IMR-90 (cell line): ENCODE results near the gene BMPER. TPM values are rescaled to one million over a fixed set of nuclear protein-coding genes. Genes with fewer than 3 reads are reported as not detected.

Source experiments
- ATAC-seq: fragments of 200-7000 bp; cut with Tn5 transposase; 2 replicates; pipeline ENCODE4 v1.9.1; 2020; ENCODE audit warnings: low read depth, mild to moderate bottlenecking, moderate library complexity
- BruUV-seq: library from RNA; stranded (reverse); fragments of 400-500 nt; replicated peaks from 2 replicates; lab custom pipeline; 2021; lab: Mats Ljungman, UMichigan
- CTCF ChIA-PET: fragments of 300-600 bp; formaldehyde crosslinking; extraction: SDS; loops from one replicate; lab custom pipeline; 2021; ENCODE audit warnings: antibody characterized with exemption; lab: Yijun Ruan, JAX
- POLR2A ChIA-PET: fragments of 300-600 bp; sonication (Branson Sonifier 250); formaldehyde crosslinking; loops from one replicate; lab custom pipeline; 2022; ENCODE audit warnings: antibody characterized with exemption; ENCODE audit not compliant: unreplicated experiment; lab: Charles Lee
- DNase-seq: peaks from one replicate; pipeline ENCODE4 v3.0.0; 2013
- H2AFZ ChIP-seq: replicated peaks from 2 replicates; pipeline ENCODE3; 2013; ENCODE audit warnings: low read length, mild to moderate bottlenecking; ENCODE audit not compliant: poor library complexity
- H2AK5ac ChIP-seq: 2 replicates; pipeline ENCODE4 v1.6.1; 2013; ENCODE audit warnings: low read depth, low read length, inconsistent platforms
- H2AK9ac ChIP-seq: replicated peaks from 2 replicates; pipeline ENCODE3; 2013; ENCODE audit warnings: mild to moderate bottlenecking, low read depth, low read length, moderate library complexity; ENCODE audit not compliant: poor library complexity
- H2BK120ac ChIP-seq: 2 replicates; pipeline ENCODE4 v1.6.1; 2013; ENCODE audit warnings: low read depth, low read length, inconsistent platforms
- H2BK15ac ChIP-seq: 3 replicates; pipeline ENCODE4 v1.6.1; 2013; ENCODE audit warnings: low read depth, low read length, inconsistent platforms
- H2BK20ac ChIP-seq: 2 replicates; pipeline ENCODE4 v1.6.1; 2013; ENCODE audit warnings: low read depth, mild to moderate bottlenecking, inconsistent platforms, low read length, moderate library complexity
- H2BK5ac ChIP-seq: 2 replicates; pipeline ENCODE4 v1.6.1; 2013; ENCODE audit warnings: mild to moderate bottlenecking, low read depth, low read length, inconsistent platforms; ENCODE audit not compliant: poor library complexity, severe bottlenecking
- H3K14ac ChIP-seq: replicated peaks from 2 replicates; pipeline ENCODE4 v1.6.1; 2013; ENCODE audit warnings: low read depth, low read length, inconsistent platforms
- H3K18ac ChIP-seq: 2 replicates; pipeline ENCODE4 v1.6.1; 2013; ENCODE audit warnings: low read depth, low read length, control low read depth
- H3K23ac ChIP-seq: 2 replicates; pipeline ENCODE4 v1.6.1; 2013; ENCODE audit warnings: low read depth, low read length, inconsistent platforms
- H3K27ac ChIP-seq: 2 replicates; pipeline ENCODE4 v1.5.1; 2013; ENCODE audit warnings: mild to moderate bottlenecking, control low read depth, low read length; ENCODE audit not compliant: insufficient read depth
- H3K27me3 ChIP-seq: 2 replicates; pipeline ENCODE4 v1.6.1; 2013; ENCODE audit warnings: low read length; ENCODE audit not compliant: control insufficient read depth, insufficient read depth
- H3K36me3 ChIP-seq: 2 replicates; pipeline ENCODE4 v1.6.1; 2013; ENCODE audit warnings: low read length, mixed read lengths; ENCODE audit not compliant: control insufficient read depth, insufficient read depth
- H3K4ac ChIP-seq: 2 replicates; pipeline ENCODE4 v1.6.1; 2013; ENCODE audit warnings: low read depth, low read length, inconsistent platforms
- H3K4me1 ChIP-seq: 2 replicates; pipeline ENCODE4 v1.6.1; 2013; ENCODE audit warnings: low read length, mixed read lengths; ENCODE audit not compliant: control insufficient read depth, insufficient read depth
- H3K4me2 ChIP-seq: 2 replicates; pipeline ENCODE4 v1.6.1; 2013; ENCODE audit warnings: low read depth, mild to moderate bottlenecking, control low read depth, low read length, moderate library complexity
- H3K4me3 ChIP-seq: 2 replicates; pipeline ENCODE4 v1.5.1; 2013; ENCODE audit warnings: low read depth, mild to moderate bottlenecking, control low read depth, low read length, moderate library complexity; ENCODE audit not compliant: insufficient read depth
- H3K56ac ChIP-seq: 2 replicates; pipeline ENCODE4 v1.6.1; 2013; ENCODE audit warnings: low read length, inconsistent platforms; ENCODE audit not compliant: insufficient read depth; ENCODE audit errors: extremely low read depth
- H3K79me1 ChIP-seq, 2 experiments: 2 replicates each; pipeline ENCODE4 v1.6.1; 2013; ENCODE audit warnings: low read length in 2 of 2, inconsistent platforms in 1 of 2, low read depth in 1 of 2
- H3K9ac ChIP-seq: 2 replicates; pipeline ENCODE4 v1.6.1; 2013; ENCODE audit warnings: low read depth, low read length, control low read depth
- H3K9me1 ChIP-seq: 2 replicates; pipeline ENCODE4 v1.6.1; 2013; ENCODE audit warnings: low read length, inconsistent platforms; ENCODE audit not compliant: insufficient read depth
- H3K9me3 ChIP-seq: 2 replicates; pipeline ENCODE4 v1.6.1; 2013; ENCODE audit warnings: low read length; ENCODE audit not compliant: control insufficient read depth, insufficient read depth
- H4K20me1 ChIP-seq: 2 replicates; pipeline ENCODE4 v1.6.1; 2013; ENCODE audit warnings: low read length, inconsistent platforms; ENCODE audit not compliant: insufficient read depth
- H4K5ac ChIP-seq: 2 replicates; pipeline ENCODE4 v1.6.1; 2013; ENCODE audit warnings: mild to moderate bottlenecking, low read depth, low read length, control low read depth
- H4K8ac ChIP-seq, 2 experiments: 2 replicates each; pipeline ENCODE4 v1.6.1; 2013; ENCODE audit warnings: low read depth in 2 of 2, low read length in 2 of 2, control low read depth in 1 of 2, inconsistent platforms in 1 of 2
- H4K91ac ChIP-seq: 2 replicates; pipeline ENCODE4 v1.6.1; 2013; ENCODE audit warnings: low read depth, low read length, inconsistent platforms; ENCODE audit not compliant: insufficient read depth
- BHLHE40 ChIP-seq: fragments of 150-350 bp; IDR thresholded peaks from 2 replicates; pipeline ENCODE4 v1.6.1; 2016; ENCODE audit warnings: mild to moderate bottlenecking, low read depth, low read length
- CEBPB ChIP-seq: IDR thresholded peaks from 2 replicates; pipeline ENCODE4 v1.6.1; 2012; ENCODE audit warnings: low read depth, low read length, improper control_type of control experiment
- CHD1 ChIP-seq: IDR thresholded peaks from 2 replicates; pipeline ENCODE4 v1.6.1; 2012; ENCODE audit warnings: low read depth, low read length, improper control_type of control experiment
- FOS ChIP-seq: fragments of 150-350 bp; IDR thresholded peaks from 2 replicates; pipeline ENCODE4 v1.6.1; 2016; ENCODE audit warnings: low read depth, low read length
- MAFK ChIP-seq: IDR thresholded peaks from 2 replicates; pipeline ENCODE4 v1.6.1; 2012; ENCODE audit warnings: low read depth, low read length, improper control_type of control experiment
- MXI1 ChIP-seq: IDR thresholded peaks from 2 replicates; pipeline ENCODE4 v1.6.1; 2012; ENCODE audit warnings: low read depth, mild to moderate bottlenecking, low read length, moderate library complexity, borderline replicate concordance
- NFE2L2 ChIP-seq: fragments of 150-350 bp; IDR thresholded peaks from 2 replicates; pipeline ENCODE4 v1.6.1; 2016; ENCODE audit warnings: low read depth, mild to moderate bottlenecking, low read length
- POLR2A ChIP-seq: IDR thresholded peaks from 2 replicates; pipeline ENCODE4 v1.6.1; 2012; ENCODE audit warnings: mild to moderate bottlenecking, low read depth, low read length
- RAD21 ChIP-seq: IDR thresholded peaks from 2 replicates; pipeline ENCODE4 v1.6.1; 2012; ENCODE audit warnings: low read length, improper control_type of control experiment
- RCOR1 ChIP-seq: IDR thresholded peaks from 2 replicates; pipeline ENCODE4 v1.6.1; 2012; ENCODE audit warnings: mild to moderate bottlenecking, low read length, improper control_type of control experiment; ENCODE audit not compliant: insufficient replicate concordance
- SMC3 ChIP-seq: fragments of 150-350 bp; IDR thresholded peaks from 2 replicates; pipeline ENCODE4 v1.6.1; 2016; ENCODE audit warnings: low read depth, mild to moderate bottlenecking, antibody characterized with exemption, low read length, moderate library complexity
- WGBS, 2 experiments: methylation state at CpG; one replicate each; pipeline versions ENCODE4 v1.1.5 to v1.1.7; 2013; ENCODE audit warnings: missing lambda C conversion rate in 2 of 2; ENCODE audit not compliant: insufficient read length in 1 of 2; ENCODE audit errors: extremely low coverage in 2 of 2; 5-methylcytosine and 5-hydroxymethylcytosine counted together
- dilution Hi-C: fragments of 300-500 bp; cut with HindIII; formaldehyde crosslinking; loops from one replicate; pipeline ENCODE4 v1.14.3; 2018; ENCODE audit warnings: low sequenced_read_pairs; ENCODE audit not compliant: unreplicated experiment
- in situ Hi-C: fragments of 300-500 bp; cut with MboI; formaldehyde crosslinking; loops from 3 replicates; pipeline ENCODE4 v1.14.3; 2019; ENCODE audit warnings: low sequenced_read_pairs, inconsistent platforms, mixed read lengths
- intact Hi-C: fragments of 100-400 bp; cut with micrococcal nuclease; formaldehyde crosslinking; loops from 2 replicates; pipeline ENCODE4 v1.10.0; 2022
- polyA plus RNA-seq, 3 experiments: library from polyadenylated mRNA; depleted of rRNA; stranded (reverse); fragments of >200 nt; gene quantifications; 2 replicates each; pipeline ENCODE4 v1.2.3, GENCODE V29; 2012; ENCODE audit warnings: low replicate concordance in 1 of 3
- total RNA-seq: library from RNA; depleted of rRNA; stranded (reverse); fragments of >200 nt; gene quantifications from 2 replicates; pipeline ENCODE4 v1.2.3, GENCODE V29; 2012

The BMPER gene
- total and polyA plus RNA-seq, 2 of the 4 experiments (the other 2 are of a cell fraction) = 6.2 to 7.9 TPM

DNA sequence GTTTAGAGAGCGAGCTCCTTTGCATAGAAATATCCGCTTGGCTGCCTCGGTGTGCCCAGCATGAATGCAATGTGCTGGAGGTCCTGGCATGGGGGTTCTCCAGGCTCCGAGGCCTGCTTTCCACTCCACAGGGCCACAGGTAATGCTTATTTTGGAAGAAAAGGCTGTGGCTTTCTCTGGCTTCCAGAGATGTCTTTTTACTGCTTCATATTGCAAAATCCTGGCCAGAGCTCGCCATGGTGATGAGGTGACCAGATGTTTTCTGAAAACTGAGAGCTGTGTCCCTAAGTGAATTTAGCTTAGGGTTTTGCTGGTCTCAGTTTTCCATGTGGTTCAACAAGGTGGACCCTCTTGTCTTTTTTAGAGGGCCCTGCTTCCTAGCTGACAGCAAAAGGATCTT, 65.2 kb downstream of the BMPER start:
- H3K9me1 ChIP-seq = peaks cover 8% of the 10 kb centered on the region; the same call in 1 of the 2 replicates
- ATAC-seq = no peak
- ChIA-PET CTCF (no interaction called here), POLR2A (no interaction called here)
- TF ChIP-seq MAFK (no peak), POLR2A (no peak), RCOR1 (no peak), CHD1 (no peak), CEBPB (no peak), RAD21 (no peak), SMC3 (no peak), MXI1 (no peak), NFE2L2 (no peak), BHLHE40 (no peak), FOS (no peak)
- H3K36me3 ChIP-seq = peaks cover 8% of the 10 kb centered on the region
- no peaks in the 10 kb centered on the region; a peak in 1 of 4 replicates for H3K79me1 ChIP-seq
- H2AFZ ChIP-seq = no peak overlapping the region
- H3K4ac ChIP-seq = no peak overlapping the region
- H3K9me3 ChIP-seq = no peaks in the 10 kb centered on the region
- no peak overlapping the region for H4K91ac ChIP-seq
- no peak overlapping the region for H4K5ac ChIP-seq
- DNase-seq = no peak
- H2AK9ac ChIP-seq = no peak overlapping the region
- intact Hi-C loops = no loop called here
- H3K4me3 ChIP-seq = no peak overlapping the region
- no TSS peak for BruUV-seq
- no peak overlapping the region for H3K23ac ChIP-seq
- 83% methylated on average over 1 of the region's 5 CpGs; no CpG with 5 or more reads in 1 of the 2 experiments for WGBS, 2 experiments
- no peak overlapping the region for H3K4me2 ChIP-seq
- 0 out of 3 replicates have a peak overlapping the region, but pooled peaks have one; percentile 2 for H2BK15ac ChIP-seq
- no peak overlapping the region for H3K14ac ChIP-seq
- no peak overlapping the region for H2AK5ac ChIP-seq
- no peak overlapping the region for H3K56ac ChIP-seq
- no peak overlapping the region for H3K27ac ChIP-seq
- in situ Hi-C loops = no loop called here
- H2BK20ac ChIP-seq = peak overlapping the region; percentile 1; the same call in 1 of the 2 replicates
- dilution Hi-C loops = no loop called here
- H3K4me1 ChIP-seq = peaks cover 11% of the 10 kb centered on the region
- no peak overlapping the region for H2BK120ac ChIP-seq
- no peaks in the 10 kb centered on the region for H4K20me1 ChIP-seq
- no peak overlapping the region; the same call in 1 of the 2 replicates for H3K18ac ChIP-seq
- H4K8ac ChIP-seq = no peak overlapping the region
- no peaks in the 10 kb centered on the region for H3K27me3 ChIP-seq
- no peak overlapping the region for H3K9ac ChIP-seq
- no peak overlapping the region for H2BK5ac ChIP-seq
